Ascending aorta (tissue), 2 donors: ENCODE results near the gene SNW1. TPM values are rescaled to one million over a fixed set of nuclear protein-coding genes. Genes with fewer than 3 reads are reported as not detected.
"Not testable (repeated sequence)": the region's sequence is repeated elsewhere in the genome, so short reads cannot be mapped to it uniquely, and the experiment has no call there.

Source experiments
- DNase-seq, 2 donors: peaks; one replicate each; pipeline ENCODE4 v3.0.0-alpha.2; 2019; ENCODE audit warnings: low spot score in 2 of 2
- H3K27ac ChIP-seq, 2 donors: fragments of 200-600 bp; sonication (generic); one replicate each; pipeline ENCODE4 v1.5.1; 2016 to 2017; ENCODE audit warnings: mild to moderate bottlenecking in 1 of 2
- H3K27me3 ChIP-seq: fragments of 200-600 bp; sonication (generic); one replicate; pipeline ENCODE4 v1.5.1; 2017
- H3K36me3 ChIP-seq, 2 donors: fragments of 200-600 bp; sonication (generic); one replicate each; pipeline ENCODE4 v1.5.1; 2016
- H3K4me1 ChIP-seq, 2 donors: fragments of 200-600 bp; sonication (generic); one replicate each; pipeline ENCODE4 v1.5.1; 2016 to 2017; ENCODE audit warnings: mild to moderate bottlenecking in 1 of 2
- H3K4me3 ChIP-seq, 2 donors: fragments of 200-600 bp; sonication (generic); one replicate each; pipeline ENCODE4 v1.5.1; 2016 to 2017; ENCODE audit warnings: mild to moderate bottlenecking in 1 of 2
- H3K9me3 ChIP-seq, 2 donors: fragments of 200-600 bp; sonication (generic); one replicate each; pipeline ENCODE4 v1.5.1; 2016
- CTCF ChIP-seq, 3 experiments: fragments of 200-600 bp in 2 of 3; fragments of 450-650 bp in 1 of 3; sonication (generic) in 2 of 3; IDR thresholded peaks; one replicate each; pipeline ENCODE4 v1.5.1; 2016 to 2019; ENCODE audit warnings: antibody characterized with exemption in 3 of 3, mild to moderate bottlenecking in 1 of 3, moderate library complexity in 1 of 3
- intact Hi-C: fragments of 100-400 bp; cut with DNase I; formaldehyde crosslinking; loops from one replicate; pipeline ENCODE4 v1.15.1; 2023
- total RNA-seq: library from RNA; depleted of rRNA; stranded (reverse); fragments of >200 nt; gene quantifications from one replicate; pipeline ENCODE4 v1.1.0, GENCODE V29; 2016

Gene SNW1
- total RNA-seq, 1 donor from 2014 or later, result 16.8 TPM

GRCh38 chr14:77763316-77763715 lies 2.4 kb upstream of the SNW1 start:
- Histone ChIP-seq H3K9me3 (no peaks in the 10 kb centered on the region), H3K4me3 (no peak overlapping the region), H3K27ac (no peak overlapping the region), H3K36me3 (no peaks in the 10 kb centered on the region), H3K4me1 (peaks cover 16 to 19% of the 10 kb centered on the region in 2 donors), H3K27me3 (no peaks in the 10 kb centered on the region)
- no peak for TF ChIP-seq CTCF (IDR thresholded peaks at IDR 0.05)
- no peak for DNase-seq
- intact Hi-C loops, result no loop called here

GRCh38 chr14:77761205-77761931 lies 412 bp upstream of the SNW1 start:
- peak in 1 of 3 experiments; percentile 8 for TF ChIP-seq CTCF (IDR thresholded peaks at IDR 0.05)
- intact Hi-C loops, result loop anchor here (1.0 to 2.0 kb wide), 4 partner anchors 39 to 441 kb away; partner anchors contain the start of genes ADCK1, ALKBH1, GSTZ1 and POMT2
- Histone ChIP-seq H3K4me1 (peaks cover 19% of the 10 kb centered on the region in 2 donors), H3K4me3 (peak overlapping the region; percentile 71 to 99), H3K27me3 (no peaks in the 10 kb centered on the region), H3K9me3 (no peaks in the 10 kb centered on the region), H3K27ac (peak overlapping the region; percentile 92 to 99), H3K36me3 (peaks cover 0 to 3% of the 10 kb centered on the region in 2 donors)
- peak in 1 of 2 donors; percentile 73 for DNase-seq

GRCh38 chr14:77752799-77753516 lies 8.0 kb downstream of the SNW1 start:
- H3K36me3 ChIP-seq, result peaks cover 38 to 61% of the 10 kb centered on the region in 2 donors
- intact Hi-C loops, result no loop called here

GRCh38 chr14:77752266-77752665 lies 8.7 kb downstream of the SNW1 start:
- Histone ChIP-seq H3K27me3 (no peaks in the 10 kb centered on the region), H3K4me1 (no peaks in the 10 kb centered on the region), H3K4me3 (no peak overlapping the region), H3K9me3 (no peaks in the 10 kb centered on the region), H3K36me3 (peaks cover 42 to 66% of the 10 kb centered on the region in 2 donors), H3K27ac (no peak overlapping the region)
- no peak for TF ChIP-seq CTCF (IDR thresholded peaks at IDR 0.05)
- intact Hi-C loops, result no loop called here
- no peak for DNase-seq

More at GRCh38 chr14:77752799-77753516, 8.0 kb downstream of the SNW1 start:
- Histone ChIP-seq H3K4me1 (peaks cover 0 to 3% of the 10 kb centered on the region in 2 donors), H3K9me3 (no peaks in the 10 kb centered on the region), H3K4me3 (no peak overlapping the region), H3K27ac (no peak overlapping the region), H3K27me3 (no peaks in the 10 kb centered on the region)
- no peak for DNase-seq
- TF ChIP-seq CTCF (IDR thresholded peaks at IDR 0.05), result no peak

GRCh38 chr14:77747425-77747824 lies 13.5 kb downstream of the SNW1 start:
- H3K36me3 ChIP-seq, result peaks cover 50 to 58% of the 10 kb centered on the region in 2 donors
- H3K4me1 ChIP-seq, result not testable (repeated sequence)

More at GRCh38 chr14:77747425-77747824, 13.5 kb downstream of the SNW1 start:
- DNase-seq, H3K27ac ChIP-seq, intact Hi-C loops, H3K4me3 ChIP-seq, H3K27me3 ChIP-seq, H3K9me3 ChIP-seq: not testable (repeated sequence)
